GM23338 (cell line): ENCODE data around the gene WIPI1. TPM values are rescaled to one million over a fixed set of nuclear protein-coding genes. Genes with fewer than 3 reads are reported as not detected.

ENCODE experiments used
- ATAC-seq: fragments of 200-7000 bp; cut with Tn5 transposase; 3 replicates; pipeline ENCODE4 v1.9.1; 2020
- DNase-seq: peaks from one replicate; pipeline ENCODE4 v3.0.0-alpha.2; 2015; ENCODE audit warnings: low spot score
- H2AFZ ChIP-seq: fragments of 200-600 bp; sonication (generic); 2 replicates; pipeline ENCODE4 v1.8.0; 2016; ENCODE audit warnings: antibody characterized with exemption, mild to moderate bottlenecking, moderate library complexity
- H3F3A ChIP-seq: fragments of 200-600 bp; sonication (generic); replicated peaks from 2 replicates; pipeline ENCODE4 v1.8.0; 2017; ENCODE audit warnings: antibody characterized with exemption, mixed run types, low read depth
- H3K27ac ChIP-seq: fragments of 200-600 bp; sonication (generic); 2 replicates; pipeline ENCODE4 v1.6.1; 2016; ENCODE audit warnings: low read depth
- H3K27me3 ChIP-seq: fragments of 200-600 bp; sonication (generic); 2 replicates; pipeline ENCODE4 v1.8.0; 2016; ENCODE audit warnings: mild to moderate bottlenecking, mixed run types, moderate library complexity; ENCODE audit not compliant: insufficient read depth
- H3K36me3 ChIP-seq: fragments of 200-600 bp; sonication (generic); 2 replicates; pipeline ENCODE4 v1.8.0; 2016; ENCODE audit warnings: mild to moderate bottlenecking; ENCODE audit not compliant: insufficient read depth
- H3K4me1 ChIP-seq: fragments of 200-600 bp; sonication (generic); 2 replicates; pipeline ENCODE4 v1.8.0; 2016; ENCODE audit warnings: mild to moderate bottlenecking, moderate library complexity; ENCODE audit not compliant: insufficient read depth
- H3K4me2 ChIP-seq: fragments of 200-600 bp; sonication (generic); 2 replicates; pipeline ENCODE4 v1.7.1; 2017; ENCODE audit warnings: mixed run types
- H3K4me3 ChIP-seq: fragments of 200-600 bp; sonication (generic); 2 replicates; pipeline ENCODE4 v1.6.1; 2016; ENCODE audit warnings: mixed run types
- H3K79me2 ChIP-seq: fragments of 200-600 bp; sonication (generic); replicated peaks from 2 replicates; pipeline ENCODE4 v1.8.0; 2017; ENCODE audit warnings: mild to moderate bottlenecking; ENCODE audit not compliant: insufficient read depth
- H3K9me2 ChIP-seq: fragments of 200-600 bp; sonication (generic); 2 replicates; pipeline ENCODE4 v1.8.0; 2017; ENCODE audit not compliant: insufficient read depth
- H4K20me1 ChIP-seq: fragments of 200-600 bp; sonication (generic); replicated peaks from 2 replicates; pipeline ENCODE4 v1.8.0; 2017; ENCODE audit warnings: mild to moderate bottlenecking; ENCODE audit not compliant: insufficient read depth
- H3K27ac Mint-ChIP-seq: 2 replicates; pipeline ENCODE4 v1.8.0; 2020; ENCODE audit warnings: inconsistent platforms, mild to moderate bottlenecking, moderate library complexity, mixed read lengths
- H3K27me3 Mint-ChIP-seq: 3 replicates; pipeline ENCODE4 v1.8.0; 2022; ENCODE audit warnings: low read depth, mild to moderate bottlenecking, moderate library complexity, mixed read lengths, inconsistent platforms; ENCODE audit not compliant: insufficient read depth, poor library complexity
- H3K36me3 Mint-ChIP-seq: 3 replicates; pipeline ENCODE4 v1.8.0; 2021; ENCODE audit warnings: low read depth, mild to moderate bottlenecking, inconsistent platforms, moderate library complexity, mixed read lengths
- H3K4me1 Mint-ChIP-seq: 3 replicates; pipeline ENCODE4 v1.8.0; 2020; ENCODE audit warnings: mild to moderate bottlenecking, inconsistent platforms, mixed read lengths
- H3K4me3 Mint-ChIP-seq: 3 replicates; pipeline ENCODE4 v1.8.0; 2021; ENCODE audit warnings: moderate library complexity, mild to moderate bottlenecking, inconsistent platforms, mixed read lengths
- H3K9me3 Mint-ChIP-seq: 3 replicates; pipeline ENCODE4 v1.8.0; 2020; ENCODE audit warnings: moderate library complexity, mild to moderate bottlenecking, inconsistent platforms, mixed read lengths
- CREB1 ChIP-seq: fragments of 250-450 bp; sonication (Bioruptor Pico); IDR thresholded peaks from 2 replicates; pipeline ENCODE4 v1.5.0; 2020; ENCODE audit warnings: low read depth, mild to moderate bottlenecking, moderate library complexity
- CTCF ChIP-seq, 2 experiments: fragments of 200-600 bp in 1 of 2; sonication (generic) in 1 of 2; conservative IDR thresholded peaks; 2 replicates each; pipeline versions ENCODE4 v1.5.1 to v1.6.1; 2016 to 2017; ENCODE audit warnings: antibody characterized with exemption in 2 of 2, low read depth in 2 of 2, mild to moderate bottlenecking in 2 of 2, moderate library complexity in 1 of 2
- ETS1 ChIP-seq: IDR thresholded peaks from 2 replicates; pipeline ENCODE4 v1.6.1; 2016; ENCODE audit warnings: antibody characterized with exemption
- EZH2 ChIP-seq: fragments of 200-600 bp; sonication (generic); IDR thresholded peaks from one replicate; pipeline ENCODE4 v1.8.0; 2017; ENCODE audit warnings: antibody characterized with exemption, mild to moderate bottlenecking, low read depth; ENCODE audit not compliant: unreplicated experiment
- EZH2phosphoT487 ChIP-seq: fragments of 200-600 bp; sonication (generic); IDR thresholded peaks from one replicate; pipeline ENCODE4 v1.8.1; 2018; ENCODE audit warnings: antibody characterized with exemption; ENCODE audit not compliant: unreplicated experiment
- JUNB ChIP-seq: IDR thresholded peaks from one replicate; pipeline ENCODE4 v1.6.1; 2016; ENCODE audit warnings: antibody characterized with exemption; ENCODE audit not compliant: unreplicated experiment
- NANOG ChIP-seq: IDR thresholded peaks from 2 replicates; pipeline ENCODE4 v1.6.1; 2016; ENCODE audit warnings: antibody characterized with exemption, borderline replicate concordance
- POLR2AphosphoS5 ChIP-seq: IDR thresholded peaks from 2 replicates; pipeline ENCODE4 v1.6.1; 2016; ENCODE audit warnings: antibody characterized with exemption, low read depth
- ZNF114 ChIP-seq: fragments of 250-450 bp; sonication (Bioruptor Pico); IDR thresholded peaks from 2 replicates; pipeline ENCODE4 v1.5.0; 2020; ENCODE audit warnings: mild to moderate bottlenecking, moderate library complexity
- ZNF331 ChIP-seq: fragments of 250-450 bp; sonication (Bioruptor Pico); IDR thresholded peaks from 2 replicates; pipeline ENCODE4 v1.5.0; 2020; ENCODE audit warnings: low read depth, mild to moderate bottlenecking, moderate library complexity
- polyA plus RNA-seq: library from polyadenylated mRNA; unstranded; fragments of >200 nt; fragmentation: Nextera tagmentation; extraction: Ambion mirVana; gene quantifications from 2 replicates; pipeline ENCODE4 v1.2.1, GENCODE V29; 2016
- total RNA-seq: library from RNA; depleted of rRNA; stranded (reverse); fragments of >200 nt; shearing (Covaris generic); gene quantifications from 2 replicates; pipeline ENCODE4 v1.2.3, GENCODE V29; 2014
- TF ChIP-seq, protein P1 (sequence below): IDR thresholded peaks from one replicate; pipeline ENCODE4 v1.6.1; 2018; ENCODE audit warnings: antibody characterized with exemption; ENCODE audit not compliant: unreplicated experiment

The WIPI1 gene
- total and polyA plus RNA-seq, 2 experiments from 2014 or later: 24.1 to 29.3 TPM

GRCh38 chr17:68452724-68453290, 4.5 kb downstream of the WIPI1 start:
- Mint-ChIP-seq H3K4me1 (peaks cover 25% of the 10 kb centered on the region), H3K27me3 (peaks cover 5% of the 10 kb centered on the region), H3K9me3 (no peaks in the 10 kb centered on the region), H3K27ac (no peak overlapping the region), H3K4me3 (no peak overlapping the region), H3K36me3 (peaks cover 15% of the 10 kb centered on the region)
- no peaks in the 10 kb centered on the region for H4K20me1 ChIP-seq
- no peaks in the 10 kb centered on the region for H3K27me3 ChIP-seq
- ATAC-seq (no peak), DNase-seq (no peak)
- no peaks in the 10 kb centered on the region for H3F3A ChIP-seq
- no peaks in the 10 kb centered on the region for H3K9me2 ChIP-seq
- no peak overlapping the region for H3K27ac ChIP-seq
- TF ChIP-seq EZH2phosphoT487: no peak
- TF ChIP-seq CTCF (conservative IDR thresholded peaks at IDR 0.05; ENCODE audit: low read depth in 2 of 2): no peak
- TF ChIP-seq NANOG: no peak
- no peak for TF ChIP-seq EZH2
- TF ChIP-seq ZNF331 (CRISPR knock-in tag): no peak
- TF ChIP-seq, protein P1, sequence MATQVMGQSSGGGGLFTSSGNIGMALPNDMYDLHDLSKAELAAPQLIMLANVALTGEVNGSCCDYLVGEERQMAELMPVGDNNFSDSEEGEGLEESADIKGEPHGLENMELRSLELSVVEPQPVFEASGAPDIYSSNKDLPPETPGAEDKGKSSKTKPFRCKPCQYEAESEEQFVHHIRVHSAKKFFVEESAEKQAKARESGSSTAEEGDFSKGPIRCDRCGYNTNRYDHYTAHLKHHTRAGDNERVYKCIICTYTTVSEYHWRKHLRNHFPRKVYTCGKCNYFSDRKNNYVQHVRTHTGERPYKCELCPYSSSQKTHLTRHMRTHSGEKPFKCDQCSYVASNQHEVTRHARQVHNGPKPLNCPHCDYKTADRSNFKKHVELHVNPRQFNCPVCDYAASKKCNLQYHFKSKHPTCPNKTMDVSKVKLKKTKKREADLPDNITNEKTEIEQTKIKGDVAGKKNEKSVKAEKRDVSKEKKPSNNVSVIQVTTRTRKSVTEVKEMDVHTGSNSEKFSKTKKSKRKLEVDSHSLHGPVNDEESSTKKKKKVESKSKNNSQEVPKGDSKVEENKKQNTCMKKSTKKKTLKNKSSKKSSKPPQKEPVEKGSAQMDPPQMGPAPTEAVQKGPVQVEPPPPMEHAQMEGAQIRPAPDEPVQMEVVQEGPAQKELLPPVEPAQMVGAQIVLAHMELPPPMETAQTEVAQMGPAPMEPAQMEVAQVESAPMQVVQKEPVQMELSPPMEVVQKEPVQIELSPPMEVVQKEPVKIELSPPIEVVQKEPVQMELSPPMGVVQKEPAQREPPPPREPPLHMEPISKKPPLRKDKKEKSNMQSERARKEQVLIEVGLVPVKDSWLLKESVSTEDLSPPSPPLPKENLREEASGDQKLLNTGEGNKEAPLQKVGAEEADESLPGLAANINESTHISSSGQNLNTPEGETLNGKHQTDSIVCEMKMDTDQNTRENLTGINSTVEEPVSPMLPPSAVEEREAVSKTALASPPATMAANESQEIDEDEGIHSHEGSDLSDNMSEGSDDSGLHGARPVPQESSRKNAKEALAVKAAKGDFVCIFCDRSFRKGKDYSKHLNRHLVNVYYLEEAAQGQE: no peak
- no peaks in the 10 kb centered on the region for H3K79me2 ChIP-seq
- H3K4me1 ChIP-seq: peaks cover 14% of the 10 kb centered on the region
- no peak overlapping the region for H3K4me3 ChIP-seq
- no peak overlapping the region for H3K4me2 ChIP-seq
- peaks cover 5% of the 10 kb centered on the region; the same call in 1 of the 2 replicates for H3K36me3 ChIP-seq
- no peak overlapping the region for H2AFZ ChIP-seq

- no peak overlapping the region for H3K27ac ChIP-seq
- no peak overlapping the region for H3K4me2 ChIP-seq
- H3K79me2 ChIP-seq: no peaks in the 10 kb centered on the region
- no peak overlapping the region for H3K4me3 ChIP-seq
- no peak overlapping the region for H2AFZ ChIP-seq
- ATAC-seq (no peak), DNase-seq (no peak)
- no peaks in the 10 kb centered on the region for H3F3A ChIP-seq
- no peaks in the 10 kb centered on the region for H3K9me2 ChIP-seq
- no peaks in the 10 kb centered on the region for H3K9me3 Mint-ChIP-seq
- no peak overlapping the region for H3K27ac Mint-ChIP-seq
- peaks cover 25% of the 10 kb centered on the region for H3K4me1 Mint-ChIP-seq
- no peak overlapping the region for H3K4me3 Mint-ChIP-seq
- no peaks in the 10 kb centered on the region for H3K27me3 ChIP-seq
- no peaks in the 10 kb centered on the region for H4K20me1 ChIP-seq
- H3K36me3 Mint-ChIP-seq: peaks cover 15% of the 10 kb centered on the region
- H3K36me3 ChIP-seq: peaks cover 5% of the 10 kb centered on the region; the same call in 1 of the 2 replicates
- H3K4me1 ChIP-seq: peaks cover 14% of the 10 kb centered on the region
- peaks cover 5% of the 10 kb centered on the region for H3K27me3 Mint-ChIP-seq
- TF ChIP-seq, protein P1: no peak
- no peak for TF ChIP-seq ZNF114 (CRISPR knock-in tag)
- no peak for TF ChIP-seq ETS1
- TF ChIP-seq EZH2phosphoT487: no peak
- TF ChIP-seq JUNB: no peak
- TF ChIP-seq POLR2AphosphoS5: no peak
- TF ChIP-seq NANOG: no peak
- TF ChIP-seq ZNF331 (CRISPR knock-in tag): no peak
- TF ChIP-seq CREB1: no peak
These were observed 5.5 kb downstream of the WIPI1 start for GRCh38 chr17:68451670-68452354.
